Glutamatergic neuron (in vitro differentiated cells): Measurements from ENCODE around the gene ADAMTSL1. TPM values are rescaled to one million over a fixed set of nuclear protein-coding genes. Genes with fewer than 3 reads are reported as not detected.

Source experiments
- DNase-seq: peaks from one replicate; pipeline ENCODE4 v3.0.0; 2022
- H3K27ac Mint-ChIP-seq: one replicate; pipeline ENCODE4 v1.8.0; 2020; ENCODE audit warnings: mild to moderate bottlenecking, mixed read lengths, inconsistent platforms; ENCODE audit not compliant: unreplicated experiment
- H3K27me3 Mint-ChIP-seq: one replicate; pipeline ENCODE4 v1.8.0; 2020; ENCODE audit warnings: mild to moderate bottlenecking, moderate library complexity, mixed read lengths, inconsistent platforms; ENCODE audit not compliant: unreplicated experiment
- H3K36me3 Mint-ChIP-seq: one replicate; pipeline ENCODE4 v1.8.0; 2020; ENCODE audit warnings: mild to moderate bottlenecking, mixed read lengths, inconsistent platforms; ENCODE audit not compliant: unreplicated experiment
- H3K4me1 Mint-ChIP-seq: one replicate; pipeline ENCODE4 v1.8.0; 2020; ENCODE audit warnings: mild to moderate bottlenecking, low read depth, mixed read lengths, inconsistent platforms; ENCODE audit not compliant: unreplicated experiment
- H3K4me3 Mint-ChIP-seq: one replicate; pipeline ENCODE4 v1.8.0; 2020; ENCODE audit warnings: mild to moderate bottlenecking, mixed read lengths, inconsistent platforms; ENCODE audit not compliant: unreplicated experiment
- H3K9me3 Mint-ChIP-seq: one replicate; pipeline ENCODE4 v1.8.0; 2020; ENCODE audit warnings: mild to moderate bottlenecking, moderate library complexity, mixed read lengths, inconsistent platforms; ENCODE audit not compliant: unreplicated experiment
- CTCF ChIP-seq: fragments of 200-600 bp; sonication (generic); IDR thresholded peaks from one replicate; pipeline ENCODE4 v1.5.0; 2021; ENCODE audit not compliant: partially characterized antibody, unreplicated experiment
- total RNA-seq: library from RNA; stranded (reverse); fragmentation: NEBNext Ultra II Directional; extraction: Animal tissue kit (Norgen Biotek cat#: 25700); gene quantifications from one replicate; pipeline ENCODE4 v1.2.1, GENCODE V29; 2021; ENCODE audit not compliant: unreplicated experiment

The ADAMTSL1 gene
- total RNA-seq, 1 donor from 2014 or later, result 0.91 TPM

GRCh38 chr9:18793122-18793521 lies 319.2 kb downstream of the ADAMTSL1 start:
- Mint-ChIP-seq H3K27me3 (no peaks in the 10 kb centered on the region), H3K36me3 (no peaks in the 10 kb centered on the region), H3K4me3 (no peak overlapping the region), H3K4me1 (no peaks in the 10 kb centered on the region), H3K9me3 (peaks cover 2% of the 10 kb centered on the region), H3K27ac (no peak overlapping the region)
- TF ChIP-seq CTCF, result no peak
- no peak for DNase-seq

- Mint-ChIP-seq H3K27me3 (no peaks in the 10 kb centered on the region), H3K36me3 (no peaks in the 10 kb centered on the region), H3K27ac (no peak overlapping the region), H3K9me3 (peaks cover 2% of the 10 kb centered on the region), H3K4me1 (no peaks in the 10 kb centered on the region), H3K4me3 (no peak overlapping the region)
- DNase-seq, result no peak
- TF ChIP-seq CTCF, result no peak
Measured at GRCh38 chr9:18795947-18796671, 322.2 kb downstream of the ADAMTSL1 start.

GRCh38 chr9:18796696-18797270 lies 322.8 kb downstream of the ADAMTSL1 start:
- H3K27me3 Mint-ChIP-seq, result no peaks in the 10 kb centered on the region
- H3K4me1 Mint-ChIP-seq, result no peaks in the 10 kb centered on the region
- H3K27ac Mint-ChIP-seq, result no peak overlapping the region
- H3K4me3 Mint-ChIP-seq, result no peak overlapping the region
- H3K36me3 Mint-ChIP-seq, result no peaks in the 10 kb centered on the region
- no peaks in the 10 kb centered on the region for H3K9me3 Mint-ChIP-seq
- DNase-seq, result no peak
- TF ChIP-seq CTCF, result no peak

GRCh38 chr9:18798106-18798505 lies 324.2 kb downstream of the ADAMTSL1 start:
- no peak for TF ChIP-seq CTCF
- no peaks in the 10 kb centered on the region for H3K36me3 Mint-ChIP-seq
- H3K4me3 Mint-ChIP-seq, result no peak overlapping the region
- H3K9me3 Mint-ChIP-seq, result no peaks in the 10 kb centered on the region
- H3K27me3 Mint-ChIP-seq, result no peaks in the 10 kb centered on the region
- no peak overlapping the region for H3K27ac Mint-ChIP-seq
- no peak for DNase-seq
- no peaks in the 10 kb centered on the region for H3K4me1 Mint-ChIP-seq
